Astrocyte of the cerebellum (primary cell): ENCODE data around the gene RAB30.

ENCODE experiments used
- DNase-seq: peaks from one replicate; pipeline ENCODE4 v3.0.0-alpha.2; 2011; ENCODE audit warnings: low read depth
- H3K4me3 ChIP-seq: 2 replicates; pipeline ENCODE4 v1.5.1; 2011; ENCODE audit warnings: mild to moderate bottlenecking, low read depth, low read length, moderate library complexity
- in situ Hi-C: cut with HindIII; loops from 2 replicates; pipeline ENCODE4 v1.10.0; 2017; ENCODE audit warnings: low sequenced_read_pairs
- TF ChIP-seq, protein P1 (sequence below): IDR thresholded peaks from 2 replicates; pipeline ENCODE4 v1.5.1; 2012; ENCODE audit warnings: low read length, low read depth, moderate library complexity, mild to moderate bottlenecking; ENCODE audit errors: missing control alignments

Gene RAB30

GRCh38 chr11:83002522-83002921, 69.2 kb downstream of the RAB30 start:
- H3K4me3 ChIP-seq = no peak overlapping the region
- in situ Hi-C loops = no loop called here
- TF ChIP-seq, protein P1, sequence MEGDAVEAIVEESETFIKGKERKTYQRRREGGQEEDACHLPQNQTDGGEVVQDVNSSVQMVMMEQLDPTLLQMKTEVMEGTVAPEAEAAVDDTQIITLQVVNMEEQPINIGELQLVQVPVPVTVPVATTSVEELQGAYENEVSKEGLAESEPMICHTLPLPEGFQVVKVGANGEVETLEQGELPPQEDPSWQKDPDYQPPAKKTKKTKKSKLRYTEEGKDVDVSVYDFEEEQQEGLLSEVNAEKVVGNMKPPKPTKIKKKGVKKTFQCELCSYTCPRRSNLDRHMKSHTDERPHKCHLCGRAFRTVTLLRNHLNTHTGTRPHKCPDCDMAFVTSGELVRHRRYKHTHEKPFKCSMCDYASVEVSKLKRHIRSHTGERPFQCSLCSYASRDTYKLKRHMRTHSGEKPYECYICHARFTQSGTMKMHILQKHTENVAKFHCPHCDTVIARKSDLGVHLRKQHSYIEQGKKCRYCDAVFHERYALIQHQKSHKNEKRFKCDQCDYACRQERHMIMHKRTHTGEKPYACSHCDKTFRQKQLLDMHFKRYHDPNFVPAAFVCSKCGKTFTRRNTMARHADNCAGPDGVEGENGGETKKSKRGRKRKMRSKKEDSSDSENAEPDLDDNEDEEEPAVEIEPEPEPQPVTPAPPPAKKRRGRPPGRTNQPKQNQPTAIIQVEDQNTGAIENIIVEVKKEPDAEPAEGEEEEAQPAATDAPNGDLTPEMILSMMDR = no peak
- no peak for DNase-seq

DNA sequence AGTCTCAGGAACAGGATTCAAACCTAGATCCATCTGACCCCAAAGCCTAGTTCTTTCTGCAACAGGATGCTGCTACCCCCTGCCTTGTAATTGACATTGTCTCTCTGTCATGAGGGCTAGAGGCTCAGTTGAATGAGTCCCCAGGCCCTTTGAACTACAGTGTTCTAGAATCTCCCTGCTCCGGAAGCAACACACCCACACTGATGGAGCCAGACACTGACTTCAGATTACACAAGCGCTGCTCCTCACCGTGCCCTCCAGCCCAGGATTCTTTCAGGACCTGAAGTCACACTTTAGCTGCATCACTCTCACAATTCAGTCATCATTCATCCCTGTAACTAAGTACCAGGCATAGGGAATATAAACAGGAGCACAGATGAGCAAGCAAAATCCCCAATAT, 69.6 kb downstream of the RAB30 start:
- in situ Hi-C loops = no loop called here
- no peak for DNase-seq
- H3K4me3 ChIP-seq = no peak overlapping the region
- TF ChIP-seq, protein P1 = no peak

- DNase-seq = no peak
- in situ Hi-C loops = no loop called here
- TF ChIP-seq, protein P1 = no peak
- H3K4me3 ChIP-seq = no peak overlapping the region
These were observed 71.3 kb downstream of the RAB30 start for GRCh38 chr11:83000381-83000780.

GRCh38 chr11:82999232-82999631, 72.5 kb downstream of the RAB30 start:
- TF ChIP-seq, protein P1 = no peak
- in situ Hi-C loops = no loop called here
- no peak for DNase-seq
- no peak overlapping the region for H3K4me3 ChIP-seq

GRCh38 chr11:82998697-82999096, 73.0 kb downstream of the RAB30 start:
- in situ Hi-C loops = no loop called here
- TF ChIP-seq, protein P1 = no peak
- no peak overlapping the region for H3K4me3 ChIP-seq
- no peak for DNase-seq

DNA sequence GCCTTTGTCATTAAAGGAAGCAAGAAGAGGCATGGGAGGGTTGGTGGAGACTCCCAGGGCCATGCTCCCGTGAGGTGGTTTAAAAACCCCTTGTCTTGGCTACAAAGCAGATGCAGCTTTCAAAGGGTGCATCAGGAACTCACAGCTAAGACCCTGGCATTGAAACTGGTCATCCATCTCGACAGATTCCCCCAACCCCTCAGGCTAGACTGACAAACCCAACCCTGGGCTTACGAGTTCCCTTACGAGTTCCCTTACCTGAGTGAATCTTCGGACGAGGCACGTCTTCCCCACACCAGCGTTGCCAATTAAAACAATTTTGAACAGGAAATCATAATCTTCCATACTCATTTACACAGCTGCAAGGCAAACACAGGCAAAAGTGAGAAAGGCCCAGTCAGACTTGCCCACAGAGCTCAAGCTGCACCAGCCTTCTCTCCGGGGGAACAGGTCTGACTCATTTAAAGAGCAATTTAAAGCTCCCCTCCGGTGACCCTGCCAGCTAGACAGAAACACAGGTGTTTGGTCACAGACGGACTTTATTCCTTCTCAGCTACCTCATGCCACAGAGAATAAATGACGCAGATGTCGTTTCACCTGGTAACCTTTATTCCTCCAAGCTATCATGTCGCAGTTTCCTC, 74.6 kb downstream of the RAB30 start:
- DNase-seq = no peak
- no peak overlapping the region for H3K4me3 ChIP-seq
- in situ Hi-C loops = no loop called here
- TF ChIP-seq, protein P1 = no peak
